Measurements from ENCODE around the gene PPP3CA.

PPP3CA gene

DNA sequence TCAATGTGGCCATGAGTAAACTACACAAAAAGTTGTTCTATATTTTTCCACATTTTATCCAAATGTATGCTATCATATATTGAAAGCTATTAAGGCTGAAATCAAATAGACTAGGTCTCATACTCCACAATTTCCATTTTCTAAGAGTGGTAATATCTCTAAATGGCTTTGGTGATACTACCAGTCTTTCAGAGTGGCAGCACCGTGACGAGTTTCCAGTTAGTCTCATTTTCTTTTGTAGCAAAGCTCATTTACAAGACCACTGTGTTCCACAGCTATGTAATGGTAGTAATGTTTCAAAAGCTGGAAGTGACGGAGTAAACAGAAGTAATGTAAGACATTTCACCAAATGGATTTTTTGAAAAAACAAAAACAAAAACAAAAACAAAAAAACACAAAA lies 228.2 kb downstream of the PPP3CA start:
- Histone ChIP-seq H3K79me2 (ENCODE audit: insufficient read depth, low read length) (peaks cover 4% of the 10 kb centered on the region; the same call in 1 of the 2 replicates), H3K4me2 (ENCODE audit: low read length) (no peak overlapping the region), H3K27me3 (ENCODE audit: insufficient read depth, low read length) (no peaks in the 10 kb centered on the region), H3K9me3 (ENCODE audit: low read length) (no peaks in the 10 kb centered on the region), H3K4me3 (ENCODE audit: low read depth, low read length, poor library complexity, severe bottlenecking) (no peak overlapping the region), H3K9me2 (ENCODE audit: low read depth, low read length) (no peaks in the 10 kb centered on the region), H3K9ac (ENCODE audit: low read length) (no peak overlapping the region), H3K4me1 (ENCODE audit: insufficient read depth, low read length, severe bottlenecking) (no peaks in the 10 kb centered on the region), H3F3A (ENCODE audit: insufficient read depth, low read length) (no peaks in the 10 kb centered on the region), H4K20me1 (ENCODE audit: insufficient read depth, low read length) (no peaks in the 10 kb centered on the region), H3K27ac (ENCODE audit: low read depth, low read length, poor library complexity, severe bottlenecking) (no peak overlapping the region), H3K36me3 (ENCODE audit: insufficient read depth, low read length) (no peaks in the 10 kb centered on the region), H2AFZ (ENCODE audit: low read length) (no peak overlapping the region)
- TF ChIP-seq, protein P1, sequence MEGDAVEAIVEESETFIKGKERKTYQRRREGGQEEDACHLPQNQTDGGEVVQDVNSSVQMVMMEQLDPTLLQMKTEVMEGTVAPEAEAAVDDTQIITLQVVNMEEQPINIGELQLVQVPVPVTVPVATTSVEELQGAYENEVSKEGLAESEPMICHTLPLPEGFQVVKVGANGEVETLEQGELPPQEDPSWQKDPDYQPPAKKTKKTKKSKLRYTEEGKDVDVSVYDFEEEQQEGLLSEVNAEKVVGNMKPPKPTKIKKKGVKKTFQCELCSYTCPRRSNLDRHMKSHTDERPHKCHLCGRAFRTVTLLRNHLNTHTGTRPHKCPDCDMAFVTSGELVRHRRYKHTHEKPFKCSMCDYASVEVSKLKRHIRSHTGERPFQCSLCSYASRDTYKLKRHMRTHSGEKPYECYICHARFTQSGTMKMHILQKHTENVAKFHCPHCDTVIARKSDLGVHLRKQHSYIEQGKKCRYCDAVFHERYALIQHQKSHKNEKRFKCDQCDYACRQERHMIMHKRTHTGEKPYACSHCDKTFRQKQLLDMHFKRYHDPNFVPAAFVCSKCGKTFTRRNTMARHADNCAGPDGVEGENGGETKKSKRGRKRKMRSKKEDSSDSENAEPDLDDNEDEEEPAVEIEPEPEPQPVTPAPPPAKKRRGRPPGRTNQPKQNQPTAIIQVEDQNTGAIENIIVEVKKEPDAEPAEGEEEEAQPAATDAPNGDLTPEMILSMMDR (IDR thresholded peaks at IDR 0.05; ENCODE audit: low read length) = no peak
- no peak for TF ChIP-seq EZH2 (IDR thresholded peaks at IDR 0.05; ENCODE audit: borderline replicate concordance, low read length)

DNA sequence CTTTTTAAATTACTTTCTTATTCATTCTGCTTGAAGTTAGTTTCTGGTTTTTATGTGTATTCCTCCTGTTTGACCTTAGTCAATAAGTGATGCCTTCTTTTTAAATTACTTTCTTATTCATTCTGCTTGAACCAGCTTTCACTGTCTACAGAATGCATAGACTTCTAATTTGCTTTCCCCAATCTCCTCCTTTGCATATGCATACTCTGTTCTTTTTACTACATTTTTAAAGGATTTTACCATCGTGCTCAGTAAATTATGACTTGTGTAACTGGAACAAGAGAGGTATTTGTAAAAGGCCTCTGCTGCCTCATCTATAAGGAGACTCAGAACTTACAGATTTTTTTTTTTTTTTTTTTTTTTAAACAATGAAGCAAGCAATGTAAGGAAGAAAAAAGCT lies 228.7 kb downstream of the PPP3CA start:
- no peak overlapping the region for H3K4me3 ChIP-seq (ENCODE audit: low read depth, low read length, poor library complexity, severe bottlenecking)
- no peaks in the 10 kb centered on the region for H3F3A ChIP-seq (ENCODE audit: insufficient read depth, low read length)
- H3K79me2 ChIP-seq (ENCODE audit: insufficient read depth, low read length) = peaks cover 4% of the 10 kb centered on the region; the same call in 1 of the 2 replicates
- no peaks in the 10 kb centered on the region for H3K9me3 ChIP-seq (ENCODE audit: low read length)
- no peak overlapping the region for H3K4me2 ChIP-seq (ENCODE audit: low read length)
- no peak for TF ChIP-seq EZH2 (IDR thresholded peaks at IDR 0.05; ENCODE audit: borderline replicate concordance, low read length)
- H3K9me2 ChIP-seq (ENCODE audit: low read depth, low read length) = no peaks in the 10 kb centered on the region
- no peak overlapping the region for H2AFZ ChIP-seq (ENCODE audit: low read length)
- H3K9ac ChIP-seq (ENCODE audit: low read length) = no peak overlapping the region
- no peaks in the 10 kb centered on the region for H4K20me1 ChIP-seq (ENCODE audit: insufficient read depth, low read length)
- H3K27me3 ChIP-seq (ENCODE audit: insufficient read depth, low read length) = no peaks in the 10 kb centered on the region
- no peaks in the 10 kb centered on the region for H3K4me1 ChIP-seq (ENCODE audit: insufficient read depth, low read length, severe bottlenecking)
- no peaks in the 10 kb centered on the region for H3K36me3 ChIP-seq (ENCODE audit: insufficient read depth, low read length)
- H3K27ac ChIP-seq (ENCODE audit: low read depth, low read length, poor library complexity, severe bottlenecking) = no peak overlapping the region

DNA sequence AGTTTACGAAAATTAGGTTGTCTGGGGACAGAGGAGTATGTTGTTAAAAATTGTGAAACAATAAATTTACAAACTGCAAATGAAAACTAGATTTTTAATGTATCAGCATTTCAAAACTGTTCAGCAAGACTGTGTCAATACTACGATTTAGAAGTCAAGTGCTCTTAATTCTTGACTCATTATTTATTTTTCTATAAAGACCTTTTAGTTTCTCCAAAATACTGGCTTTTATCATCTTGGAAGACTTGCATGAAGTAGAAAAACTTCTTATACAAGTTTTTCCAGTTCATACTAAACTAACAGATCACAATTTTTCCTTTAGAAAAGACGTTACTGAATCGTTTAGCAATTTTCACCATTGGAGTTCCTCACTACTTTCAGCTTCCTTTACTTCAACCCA lies 231.4 kb downstream of the PPP3CA start:
- Histone ChIP-seq H3K9ac (ENCODE audit: low read length) (no peak overlapping the region), H3K4me3 (ENCODE audit: low read depth, low read length, poor library complexity, severe bottlenecking) (no peak overlapping the region), H3K27ac (ENCODE audit: low read depth, low read length, poor library complexity, severe bottlenecking) (no peak overlapping the region), H3K79me2 (ENCODE audit: insufficient read depth, low read length) (peaks cover 4% of the 10 kb centered on the region; the same call in 1 of the 2 replicates), H3F3A (ENCODE audit: insufficient read depth, low read length) (no peaks in the 10 kb centered on the region), H2AFZ (ENCODE audit: low read length) (no peak overlapping the region), H4K20me1 (ENCODE audit: insufficient read depth, low read length) (no peaks in the 10 kb centered on the region), H3K9me2 (ENCODE audit: low read depth, low read length) (no peaks in the 10 kb centered on the region), H3K36me3 (ENCODE audit: insufficient read depth, low read length) (no peaks in the 10 kb centered on the region), H3K4me2 (ENCODE audit: low read length) (no peak overlapping the region), H3K4me1 (ENCODE audit: insufficient read depth, low read length, severe bottlenecking) (no peaks in the 10 kb centered on the region), H3K27me3 (ENCODE audit: insufficient read depth, low read length) (no peaks in the 10 kb centered on the region), H3K9me3 (ENCODE audit: low read length) (no peaks in the 10 kb centered on the region)
- TF ChIP-seq, protein P1 (IDR thresholded peaks at IDR 0.05; ENCODE audit: low read length) = no peak
- TF ChIP-seq EZH2 (IDR thresholded peaks at IDR 0.05; ENCODE audit: borderline replicate concordance, low read length) = no peak

DNA sequence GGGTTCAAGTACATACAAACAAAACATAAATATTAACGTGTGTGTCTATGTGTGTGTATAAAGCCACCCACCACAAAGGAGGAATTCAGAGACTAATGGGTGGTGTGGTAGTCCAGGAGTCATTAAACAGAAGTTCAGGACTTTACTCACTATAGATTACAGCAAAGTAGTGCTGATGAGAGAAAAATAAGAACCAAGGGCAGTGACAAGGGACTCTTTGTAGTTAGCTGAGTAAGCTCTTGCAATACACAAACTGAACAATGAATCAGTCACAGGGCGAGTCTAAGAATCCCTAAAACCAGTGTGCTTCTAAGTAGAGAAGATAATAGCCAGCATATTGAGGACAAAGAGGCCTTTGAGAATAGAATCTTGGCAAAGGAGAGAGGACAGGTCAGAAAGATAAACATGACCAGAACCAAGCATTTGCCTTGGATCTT lies 232.4 kb downstream of the PPP3CA start:
- Histone ChIP-seq H4K20me1 (ENCODE audit: insufficient read depth, low read length) (no peaks in the 10 kb centered on the region), H3K9me2 (ENCODE audit: low read depth, low read length) (no peaks in the 10 kb centered on the region), H3F3A (ENCODE audit: insufficient read depth, low read length) (no peaks in the 10 kb centered on the region), H3K36me3 (ENCODE audit: insufficient read depth, low read length) (no peaks in the 10 kb centered on the region), H3K79me2 (ENCODE audit: insufficient read depth, low read length) (peaks cover 4% of the 10 kb centered on the region; the same call in 1 of the 2 replicates), H3K9ac (ENCODE audit: low read length) (no peak overlapping the region), H3K27me3 (ENCODE audit: insufficient read depth, low read length) (no peaks in the 10 kb centered on the region), H3K9me3 (ENCODE audit: low read length) (no peaks in the 10 kb centered on the region), H3K4me3 (ENCODE audit: low read depth, low read length, poor library complexity, severe bottlenecking) (no peak overlapping the region), H3K4me1 (ENCODE audit: insufficient read depth, low read length, severe bottlenecking) (no peaks in the 10 kb centered on the region), H3K27ac (ENCODE audit: low read depth, low read length, poor library complexity, severe bottlenecking) (no peak overlapping the region), H3K4me2 (ENCODE audit: low read length) (no peak overlapping the region), H2AFZ (ENCODE audit: low read length) (no peak overlapping the region)
- TF ChIP-seq EZH2 (IDR thresholded peaks at IDR 0.05; ENCODE audit: borderline replicate concordance, low read length) = no peak
- TF ChIP-seq, protein P1 (IDR thresholded peaks at IDR 0.05; ENCODE audit: low read length) = no peak
